SK-N-SH treated with all-trans-retinoic acid at 6 μM for 48 hours (cell line): Measurements from ENCODE around the gene GRPEL2.

Experiments
- ARNTL ChIP-seq: fragments of 450-650 bp; formaldehyde crosslinking; IDR thresholded peaks from 2 replicates; pipeline ENCODE4 v1.5.0; 2020; ENCODE audit warnings: low read depth, mild to moderate bottlenecking, moderate library complexity, borderline replicate concordance
- CREB5 ChIP-seq: fragments of 250-450 bp; sonication (Bioruptor Pico); IDR thresholded peaks from 2 replicates; pipeline ENCODE4 v1.5.1; 2020; ENCODE audit warnings: low read depth, mild to moderate bottlenecking, moderate library complexity
- CSRNP3 ChIP-seq: fragments of 250-450 bp; sonication (Bioruptor Pico); IDR thresholded peaks from 2 replicates; pipeline ENCODE4 v1.5.1; 2021; ENCODE audit warnings: mild to moderate bottlenecking, moderate library complexity
- GLIS3 ChIP-seq: fragments of 250-450 bp; sonication (Bioruptor Pico); IDR thresholded peaks from 2 replicates; pipeline ENCODE4 v1.5.0; 2020; ENCODE audit warnings: mild to moderate bottlenecking, moderate library complexity
- ISL1 ChIP-seq: fragments of 250-450 bp; sonication (Bioruptor Pico); IDR thresholded peaks from 2 replicates; pipeline ENCODE4 v2.1.2; 2022; ENCODE audit warnings: mild to moderate bottlenecking, moderate library complexity
- OSR1 ChIP-seq: fragments of 250-450 bp; sonication (Bioruptor Pico); IDR thresholded peaks from 2 replicates; pipeline ENCODE4 v1.8.0; 2022; ENCODE audit warnings: moderate library complexity, mild to moderate bottlenecking, inconsistent platforms
- PATZ1 ChIP-seq: fragments of 250-450 bp; sonication (Bioruptor Pico); IDR thresholded peaks from 2 replicates; pipeline ENCODE4 v1.8.0; 2020; ENCODE audit warnings: mild to moderate bottlenecking, moderate library complexity, borderline replicate concordance
- RARB ChIP-seq: fragments of 250-450 bp; sonication (Bioruptor Pico); IDR thresholded peaks from 2 replicates; pipeline ENCODE4 v1.8.0; 2021; ENCODE audit warnings: mild to moderate bottlenecking, moderate library complexity
- TOX ChIP-seq: fragments of 250-450 bp; sonication (Bioruptor Pico); IDR thresholded peaks from 2 replicates; pipeline ENCODE4 v1.8.0; 2021; ENCODE audit warnings: mild to moderate bottlenecking, moderate library complexity, borderline replicate concordance
- ZFP3 ChIP-seq: fragments of 250-450 bp; sonication (Bioruptor Pico); IDR thresholded peaks from 2 replicates; pipeline ENCODE4 v1.5.0; 2020; ENCODE audit warnings: mild to moderate bottlenecking, moderate library complexity
- ZFP30 ChIP-seq: fragments of 450-650 bp; formaldehyde crosslinking; IDR thresholded peaks from 2 replicates; pipeline ENCODE4 v1.5.0; 2022; ENCODE audit warnings: mild to moderate bottlenecking, moderate library complexity
- ZNF565 ChIP-seq: fragments of 450-650 bp; formaldehyde crosslinking; conservative IDR thresholded peaks from 2 replicates; pipeline ENCODE4 v1.5.0; 2020; ENCODE audit warnings: low read depth, mild to moderate bottlenecking, moderate library complexity
- ZNF8 ChIP-seq: fragments of 450-650 bp; formaldehyde crosslinking; IDR thresholded peaks from 2 replicates; pipeline ENCODE4 v1.5.0; 2020; ENCODE audit warnings: mild to moderate bottlenecking, moderate library complexity

- no peak for TF ChIP-seq CREB5 (CRISPR knock-in tag)
- no peak for TF ChIP-seq TOX (CRISPR knock-in tag)
- TF ChIP-seq ARNTL (CRISPR knock-in tag): no peak
- no peak for TF ChIP-seq CSRNP3 (CRISPR knock-in tag)
- TF ChIP-seq RARB (CRISPR knock-in tag): no peak
- no peak for TF ChIP-seq ZFP30 (CRISPR knock-in tag)
- no peak for TF ChIP-seq PATZ1 (CRISPR knock-in tag)
- TF ChIP-seq ZNF8 (CRISPR knock-in tag): no peak
- TF ChIP-seq ZFP3 (CRISPR knock-in tag): no peak
- TF ChIP-seq ISL1: no peak
- no peak for TF ChIP-seq GLIS3 (CRISPR knock-in tag)
- TF ChIP-seq ZNF565 (CRISPR knock-in tag): no peak
- TF ChIP-seq OSR1: no peak
Measured at GRCh38 chr5:149382517-149383220, 37.4 kb downstream of the GRPEL2 start.
